BJ (cell line): ENCODE results near the gene SH2D3A. TPM values are rescaled to one million over a fixed set of nuclear protein-coding genes. Genes with fewer than 3 reads are reported as not detected.

ENCODE experiments used
- CTCF ChIA-PET: fragments of 350-600 bp; formaldehyde crosslinking; extraction: SDS; loops from one replicate; lab custom pipeline; 2021; ENCODE audit warnings: antibody characterized with exemption, inconsistent platforms; lab: Yijun Ruan, JAX
- POLR2A ChIA-PET: fragments of 300-600 bp; sonication (Branson Sonifier 250); formaldehyde crosslinking; extraction: SDS; loops from one replicate; lab custom pipeline; 2021; ENCODE audit warnings: antibody characterized with exemption; lab: Charles Lee
- DNase-seq: peaks from one replicate; pipeline ENCODE4 v3.0.0-alpha.2; 2011; ENCODE audit warnings: low read depth
- H3K27me3 ChIP-seq: 2 replicates; pipeline ENCODE4 v1.6.0; 2011; ENCODE audit warnings: low read length; ENCODE audit not compliant: control insufficient read depth, insufficient read depth
- H3K36me3 ChIP-seq: 2 replicates; pipeline ENCODE4 v1.5.1; 2011; ENCODE audit warnings: low read length; ENCODE audit not compliant: control insufficient read depth, insufficient read depth
- H3K4me3 ChIP-seq: 2 replicates; pipeline ENCODE4 v1.5.1; 2011; ENCODE audit warnings: low read depth, mild to moderate bottlenecking, control low read depth, low read length
- polyA plus RNA-seq: library from polyadenylated mRNA; depleted of rRNA; stranded (reverse); fragments of >200 nt; gene quantifications from 2 replicates; pipeline ENCODE4 v1.2.3, GENCODE V29; 2011
- TF ChIP-seq, protein P1 (sequence below): IDR thresholded peaks from 2 replicates; pipeline ENCODE4 v1.5.1; 2011; ENCODE audit warnings: low read depth, mild to moderate bottlenecking, control low read depth, inconsistent platforms, low read length, moderate library complexity; ENCODE audit not compliant: insufficient read depth

Gene SH2D3A
- polyA plus RNA-seq, 1 experiment: 0.07 TPM

DNA sequence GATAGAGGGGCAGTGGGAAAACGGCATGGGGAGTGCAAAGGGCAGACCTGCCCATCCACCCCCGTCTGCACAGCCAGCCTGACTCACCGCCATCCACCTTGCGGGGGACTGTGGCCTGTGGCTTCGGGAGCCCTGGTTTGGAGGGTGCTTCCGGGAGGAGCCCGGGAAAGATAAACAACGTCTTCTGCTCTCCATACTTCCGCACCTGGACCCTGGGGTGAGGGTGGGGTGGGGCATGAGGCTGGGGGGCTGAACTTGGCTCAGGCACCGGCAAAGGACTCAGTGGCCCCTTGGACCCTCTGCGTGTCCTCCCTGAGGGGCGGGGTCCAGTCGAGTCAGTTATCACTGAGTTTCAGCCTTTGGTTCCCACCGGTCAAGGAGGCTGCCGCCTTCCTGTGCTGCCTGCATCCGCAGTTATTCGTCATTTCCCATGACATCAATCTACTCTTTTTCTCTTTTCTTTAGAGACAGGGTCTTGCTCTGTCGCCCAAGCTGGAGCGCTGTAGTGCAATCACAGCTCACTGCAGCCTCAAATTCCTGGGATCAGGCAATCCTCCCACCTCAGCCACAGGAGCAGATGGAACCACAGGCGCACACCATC lies 33.0 kb downstream of the SH2D3A start:
- POLR2A ChIA-PET: no interaction called here

DNA sequence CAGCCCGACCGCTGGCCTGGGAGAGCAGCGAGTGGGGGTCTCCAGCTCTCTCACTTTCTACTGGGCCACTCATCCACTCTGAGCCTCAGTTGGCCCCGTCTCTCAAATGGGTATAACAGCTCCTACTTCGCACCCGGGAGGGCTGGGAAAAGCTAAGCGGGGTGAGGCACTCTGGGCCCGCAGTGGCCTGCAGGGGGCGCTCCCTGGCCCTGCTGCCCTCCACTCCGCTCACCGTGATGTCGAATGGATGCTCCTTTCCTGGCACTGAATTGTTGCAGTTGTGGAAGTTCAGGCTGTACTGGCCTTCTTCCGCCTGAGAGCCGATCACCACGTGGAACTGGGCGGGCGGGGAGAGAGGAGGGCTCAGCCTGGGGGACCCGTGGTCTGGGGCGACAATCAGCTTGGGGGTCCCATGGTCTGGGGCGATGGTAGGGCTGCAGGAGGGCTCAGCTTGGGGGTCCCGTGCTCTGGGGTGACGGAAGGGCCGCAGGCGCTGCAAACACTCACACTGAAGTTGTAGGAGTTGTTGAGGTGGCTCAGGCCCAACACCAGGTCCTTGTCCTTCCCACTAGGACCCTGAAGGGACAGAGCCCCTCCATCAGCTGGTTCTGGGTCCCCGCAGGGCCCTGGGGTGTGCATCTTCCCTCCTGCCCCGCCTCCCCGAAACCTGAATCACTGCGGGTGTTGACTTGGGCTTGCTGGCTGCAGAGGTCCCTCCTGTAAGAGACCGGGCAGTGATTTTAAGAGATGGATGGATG lies 33.7 kb downstream of the SH2D3A start:
- TF ChIP-seq, protein P1, sequence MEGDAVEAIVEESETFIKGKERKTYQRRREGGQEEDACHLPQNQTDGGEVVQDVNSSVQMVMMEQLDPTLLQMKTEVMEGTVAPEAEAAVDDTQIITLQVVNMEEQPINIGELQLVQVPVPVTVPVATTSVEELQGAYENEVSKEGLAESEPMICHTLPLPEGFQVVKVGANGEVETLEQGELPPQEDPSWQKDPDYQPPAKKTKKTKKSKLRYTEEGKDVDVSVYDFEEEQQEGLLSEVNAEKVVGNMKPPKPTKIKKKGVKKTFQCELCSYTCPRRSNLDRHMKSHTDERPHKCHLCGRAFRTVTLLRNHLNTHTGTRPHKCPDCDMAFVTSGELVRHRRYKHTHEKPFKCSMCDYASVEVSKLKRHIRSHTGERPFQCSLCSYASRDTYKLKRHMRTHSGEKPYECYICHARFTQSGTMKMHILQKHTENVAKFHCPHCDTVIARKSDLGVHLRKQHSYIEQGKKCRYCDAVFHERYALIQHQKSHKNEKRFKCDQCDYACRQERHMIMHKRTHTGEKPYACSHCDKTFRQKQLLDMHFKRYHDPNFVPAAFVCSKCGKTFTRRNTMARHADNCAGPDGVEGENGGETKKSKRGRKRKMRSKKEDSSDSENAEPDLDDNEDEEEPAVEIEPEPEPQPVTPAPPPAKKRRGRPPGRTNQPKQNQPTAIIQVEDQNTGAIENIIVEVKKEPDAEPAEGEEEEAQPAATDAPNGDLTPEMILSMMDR: no peak; the same call in 1 of the 2 replicates
- POLR2A ChIA-PET: no interaction called here
- CTCF ChIA-PET: no interaction called here
- Histone ChIP-seq H3K27me3 (no peaks in the 10 kb centered on the region), H3K36me3 (peaks cover 13% of the 10 kb centered on the region), H3K4me3 (no peak overlapping the region)
- DNase-seq: no peak

More for the DNA sequence above, 33.0 kb downstream of the SH2D3A start:
- DNase-seq: no peak
- CTCF ChIA-PET: interaction anchor here (6.6 kb wide), 1 partner anchor 129 kb away, joined by 51 read pairs; no protein-coding TSS in a partner anchor
- Histone ChIP-seq H3K4me3 (no peak overlapping the region), H3K36me3 (peaks cover 13% of the 10 kb centered on the region), H3K27me3 (no peaks in the 10 kb centered on the region)
- TF ChIP-seq, protein P1: no peak

DNA sequence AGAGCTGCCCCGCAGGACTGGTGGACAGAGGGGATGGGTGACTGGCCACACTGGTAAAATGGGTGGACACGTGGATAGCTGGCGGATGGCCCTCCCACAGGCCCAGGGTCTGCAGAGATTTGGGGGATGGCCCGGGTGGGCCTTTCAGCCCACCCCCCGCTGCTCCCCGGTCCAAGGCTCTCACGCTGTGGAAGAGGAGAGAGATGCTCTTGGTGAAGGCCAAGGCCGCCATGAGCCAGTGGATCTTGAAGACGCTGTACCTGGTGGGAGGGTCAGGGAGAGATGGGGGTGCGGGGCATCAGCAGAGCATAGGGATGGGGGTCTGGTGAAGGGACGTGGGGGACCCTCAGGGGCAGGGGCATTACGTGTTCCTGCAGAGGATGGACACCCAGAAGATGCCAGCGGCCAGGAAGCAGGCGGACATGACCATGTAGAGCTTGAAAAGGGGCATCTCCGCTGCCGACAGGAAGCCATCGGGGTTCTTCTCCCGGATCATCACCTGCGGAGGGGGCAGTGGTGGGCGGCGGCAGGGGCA lies 34.4 kb downstream of the SH2D3A start:
- CTCF ChIA-PET: no interaction called here
- H3K36me3 ChIP-seq: peaks cover 13% of the 10 kb centered on the region
- POLR2A ChIA-PET: no interaction called here
- no peaks in the 10 kb centered on the region for H3K27me3 ChIP-seq
- H3K4me3 ChIP-seq: no peak overlapping the region
- no peak for DNase-seq
- TF ChIP-seq, protein P1: no peak

DNA sequence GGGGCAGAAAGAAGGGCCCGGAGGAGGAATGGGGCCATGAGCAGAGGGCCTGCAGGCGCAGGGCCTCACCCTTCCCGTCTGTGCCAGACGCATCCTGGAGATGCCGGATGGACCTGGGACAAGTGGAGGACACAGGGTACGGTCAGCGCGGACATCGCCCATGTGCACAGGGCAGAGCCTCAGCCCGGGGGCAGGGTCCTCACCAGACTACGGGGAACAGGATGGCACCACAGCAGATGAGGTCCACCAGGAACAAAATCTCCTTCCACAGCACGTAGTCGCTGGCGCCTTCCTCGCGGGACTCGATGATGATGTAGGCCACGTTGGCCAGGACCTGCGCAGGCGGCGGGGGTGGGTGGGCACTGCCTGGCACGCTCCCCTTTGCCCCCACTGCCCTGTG lies 35.4 kb downstream of the SH2D3A start:
- DNase-seq: no peak
- ChIA-PET POLR2A (no interaction called here), CTCF (no interaction called here)
- Histone ChIP-seq H3K4me3 (no peak overlapping the region), H3K36me3 (peaks cover 13% of the 10 kb centered on the region), H3K27me3 (no peaks in the 10 kb centered on the region)
- TF ChIP-seq, protein P1: no peak

DNA sequence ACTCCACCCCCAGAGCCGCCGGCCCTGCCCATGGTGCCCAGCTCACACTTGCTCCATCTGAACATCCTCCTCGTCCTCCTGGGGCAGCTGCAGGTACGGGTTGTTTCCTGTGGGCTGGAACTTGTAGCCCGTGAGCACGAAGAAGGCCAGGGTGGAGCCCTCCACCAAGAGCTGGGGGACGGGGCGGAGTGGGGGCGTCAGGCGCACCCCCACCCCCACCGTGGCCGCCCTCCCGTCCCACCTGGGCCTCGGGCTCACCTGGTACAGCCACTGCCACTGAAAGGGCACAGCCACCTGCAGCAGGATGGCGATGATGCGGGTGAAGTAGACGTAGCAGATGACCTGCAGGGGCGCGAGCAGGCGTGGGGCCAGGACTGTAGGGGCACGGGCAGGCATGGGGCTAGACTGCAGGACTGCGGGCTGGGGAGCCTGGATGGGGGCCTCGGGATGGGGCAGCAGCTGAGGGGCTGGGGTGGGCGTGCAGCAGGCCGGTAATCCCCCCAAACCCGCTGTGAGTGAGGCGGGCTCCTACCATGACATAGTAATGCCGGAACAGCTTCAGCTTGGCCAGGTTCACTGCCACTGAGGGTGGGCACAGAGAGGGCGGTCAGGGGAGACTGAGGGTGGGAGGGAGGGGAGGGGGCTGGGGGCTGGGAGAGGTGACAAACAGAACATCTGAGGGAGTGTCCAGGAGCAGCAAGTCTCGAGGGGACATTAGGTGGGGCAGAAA lies 36.1 kb downstream of the SH2D3A start:
- TF ChIP-seq, protein P1: no peak
- CTCF ChIA-PET: no interaction called here
- Histone ChIP-seq H3K4me3 (no peak overlapping the region), H3K36me3 (peaks cover 13% of the 10 kb centered on the region), H3K27me3 (no peaks in the 10 kb centered on the region)
- DNase-seq: no peak
- POLR2A ChIA-PET: no interaction called here
